ENCODE measurements around the gene NAV3.

DNA sequence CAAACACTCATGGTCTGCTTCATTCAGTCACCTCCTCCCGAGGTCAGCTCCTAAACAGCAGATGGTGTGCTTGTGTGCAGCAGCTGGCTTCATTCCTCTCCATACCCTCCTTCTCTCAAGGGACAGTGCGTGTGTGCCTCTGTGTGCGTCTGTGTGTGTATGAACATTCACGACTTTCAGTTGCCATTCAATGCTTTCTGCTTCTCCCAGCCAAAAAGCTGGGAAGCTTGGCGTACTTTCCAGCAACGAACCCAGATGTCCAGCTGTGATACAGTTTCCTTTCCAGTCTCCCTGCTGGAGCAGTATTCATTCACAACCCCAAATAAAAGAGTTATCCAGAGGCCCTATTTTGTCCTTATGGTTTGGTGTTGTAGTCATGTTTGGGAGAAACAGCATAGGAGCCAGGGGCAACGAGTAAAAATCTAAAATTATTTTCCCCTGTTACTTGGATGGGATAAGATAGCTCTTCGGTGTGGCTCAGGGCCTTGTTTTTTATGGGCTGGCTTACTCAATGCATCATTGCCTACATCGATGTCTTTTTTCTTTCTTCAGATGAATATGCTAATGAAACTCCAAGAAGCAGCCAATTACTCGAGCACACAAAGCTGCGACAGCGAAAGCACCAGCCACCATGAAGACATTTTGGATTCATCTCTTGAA lies 379.3 kb downstream of the NAV3 start:
- no peak for TF ChIP-seq ZNF143 (CRISPR knock-in tag; IDR thresholded peaks at IDR 0.05)
- TF ChIP-seq, protein P1, sequence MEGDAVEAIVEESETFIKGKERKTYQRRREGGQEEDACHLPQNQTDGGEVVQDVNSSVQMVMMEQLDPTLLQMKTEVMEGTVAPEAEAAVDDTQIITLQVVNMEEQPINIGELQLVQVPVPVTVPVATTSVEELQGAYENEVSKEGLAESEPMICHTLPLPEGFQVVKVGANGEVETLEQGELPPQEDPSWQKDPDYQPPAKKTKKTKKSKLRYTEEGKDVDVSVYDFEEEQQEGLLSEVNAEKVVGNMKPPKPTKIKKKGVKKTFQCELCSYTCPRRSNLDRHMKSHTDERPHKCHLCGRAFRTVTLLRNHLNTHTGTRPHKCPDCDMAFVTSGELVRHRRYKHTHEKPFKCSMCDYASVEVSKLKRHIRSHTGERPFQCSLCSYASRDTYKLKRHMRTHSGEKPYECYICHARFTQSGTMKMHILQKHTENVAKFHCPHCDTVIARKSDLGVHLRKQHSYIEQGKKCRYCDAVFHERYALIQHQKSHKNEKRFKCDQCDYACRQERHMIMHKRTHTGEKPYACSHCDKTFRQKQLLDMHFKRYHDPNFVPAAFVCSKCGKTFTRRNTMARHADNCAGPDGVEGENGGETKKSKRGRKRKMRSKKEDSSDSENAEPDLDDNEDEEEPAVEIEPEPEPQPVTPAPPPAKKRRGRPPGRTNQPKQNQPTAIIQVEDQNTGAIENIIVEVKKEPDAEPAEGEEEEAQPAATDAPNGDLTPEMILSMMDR (IDR thresholded peaks at IDR 0.05 in 2 of 3, conservative IDR thresholded peaks at IDR 0.05 in 1 of 3; ENCODE audit: insufficient read depth in 2 of 3, low read depth in 1 of 3, low read length in 3 of 3) = no peak
- TF ChIP-seq FOXK1 (CRISPR knock-in tag; IDR thresholded peaks at IDR 0.05; ENCODE audit: borderline replicate concordance) = no peak
- TF ChIP-seq POLR2A (conservative IDR thresholded peaks at IDR 0.05) = no peak
